H1 (cell line): Measurements from ENCODE around the gene FAM111A. TPM values are rescaled to one million over a fixed set of nuclear protein-coding genes. Genes with fewer than 3 reads are reported as not detected.

Experiments
- CTCF ChIA-PET: fragments of 300-600 bp; sonication (Branson Sonifier 250); formaldehyde crosslinking; loops from one replicate; lab custom pipeline; 2021; ENCODE audit not compliant: partially characterized antibody; lab: Charles Lee
- POLR2A ChIA-PET: fragments of 300-600 bp; sonication (Branson Sonifier 250); formaldehyde crosslinking; loops from one replicate; lab custom pipeline; 2021; ENCODE audit warnings: inconsistent platforms; ENCODE audit not compliant: partially characterized antibody; lab: Charles Lee
- DNase-seq, 2 experiments: peaks; one replicate each; pipeline versions ENCODE4 v3.0.0 to v3.0.0-alpha.2; 2010 to 2022; ENCODE audit warnings: low spot score in 2 of 2, low read depth in 1 of 2, mixed read lengths in 1 of 2
- FAIRE-seq: peaks from 2 replicates; lab custom pipeline; 2011; peaks lifted over from hg19 to GRCh38; lab: Jason Lieb, UNC
- H2AFZ ChIP-seq: 2 replicates; pipeline ENCODE4 v1.8.1; 2012; ENCODE audit warnings: low read length, inconsistent platforms
- H2AK5ac ChIP-seq: 2 replicates; pipeline ENCODE4 v1.6.1; 2013; ENCODE audit warnings: low read depth, low read length
- H2BK120ac ChIP-seq: replicated peaks from 2 replicates; pipeline ENCODE3; 2013; ENCODE audit warnings: low read depth, low read length, inconsistent platforms
- H2BK12ac ChIP-seq: 2 replicates; pipeline ENCODE4 v1.6.1; 2013; ENCODE audit warnings: low read depth, low read length
- H2BK15ac ChIP-seq: 2 replicates; pipeline ENCODE4 v1.6.1; 2013; ENCODE audit warnings: low read length
- H2BK20ac ChIP-seq: 2 replicates; pipeline ENCODE4 v1.6.1; 2013; ENCODE audit warnings: low read length
- H2BK5ac ChIP-seq: 2 replicates; pipeline ENCODE4 v1.6.1; 2013; ENCODE audit warnings: low read depth, low read length
- H3K14ac ChIP-seq: 2 replicates; pipeline ENCODE4 v1.6.1; 2013; ENCODE audit warnings: inconsistent platforms; ENCODE audit not compliant: insufficient read length
- H3K18ac ChIP-seq: 2 replicates; pipeline ENCODE4 v1.6.1; 2013; ENCODE audit warnings: low read length; ENCODE audit errors: extremely low read depth
- H3K23ac ChIP-seq: 2 replicates; pipeline ENCODE4 v1.6.1; 2013; ENCODE audit warnings: inconsistent platforms; ENCODE audit not compliant: insufficient read length
- H3K23me2 ChIP-seq: 2 replicates; pipeline ENCODE4 v1.6.1; 2013; ENCODE audit warnings: low read depth, low read length
- H3K27ac ChIP-seq: 2 replicates; pipeline ENCODE4 v1.6.1; 2011; ENCODE audit warnings: low read depth, low read length, inconsistent platforms
- H3K27me3 ChIP-seq, 4 experiments: replicated peaks in 1 of 4; 1 replicate in 1 of 4; 2 replicates in 3 of 4; pipeline versions ENCODE4 v1.6.1 to v1.8.1; 2011 to 2013; ENCODE audit warnings: low read length in 3 of 4, mild to moderate bottlenecking in 3 of 4, inconsistent platforms in 2 of 4, mixed read lengths in 2 of 4, moderate library complexity in 1 of 4; ENCODE audit not compliant: control insufficient read depth in 3 of 4, insufficient read depth in 3 of 4; ENCODE audit errors: extremely low read depth in 1 of 4
- H3K36me3 ChIP-seq, 4 experiments: 2 replicates each; pipeline versions ENCODE4 v1.6.1 to v1.8.1; 2011 to 2013; ENCODE audit warnings: mild to moderate bottlenecking in 4 of 4, low read length in 3 of 4, moderate library complexity in 2 of 4, control low read depth in 1 of 4, inconsistent platforms in 1 of 4; ENCODE audit not compliant: insufficient read depth in 4 of 4, control insufficient read depth in 2 of 4
- H3K4ac ChIP-seq: replicated peaks from 2 replicates; pipeline ENCODE3; 2013; ENCODE audit warnings: low read length, low read depth, mixed read lengths, inconsistent platforms; ENCODE audit not compliant: insufficient read length
- H3K4me1 ChIP-seq, 4 experiments: replicated peaks in 1 of 4; 1 replicate in 1 of 4; 2 replicates in 3 of 4; pipeline versions ENCODE4 v1.6.1 to v1.8.1; 2011 to 2013; ENCODE audit warnings: low read length in 3 of 4, inconsistent platforms in 2 of 4, mixed read lengths in 1 of 4; ENCODE audit not compliant: insufficient read depth in 4 of 4, control insufficient read depth in 3 of 4
- H3K4me2 ChIP-seq, 2 experiments: 2 replicates each; pipeline versions ENCODE4 v1.6.1 to v1.8.1; 2011 to 2013; ENCODE audit warnings: low read depth in 2 of 2, low read length in 2 of 2, control low read depth in 1 of 2, inconsistent platforms in 1 of 2, mild to moderate bottlenecking in 1 of 2; ENCODE audit not compliant: insufficient read depth in 1 of 2
- H3K4me3 ChIP-seq, 4 experiments: fragments of 200-600, 300-600 bp in 1 of 4; sonication (generic), shearing (Covaris generic), sonication (Bioruptor Twin) in 1 of 4; 2 replicates each; pipeline versions ENCODE4 v1.5.1 to v1.8.1; 2011 to 2016; ENCODE audit warnings: low read length in 4 of 4, low read depth in 3 of 4, control low read depth in 2 of 4, inconsistent platforms in 2 of 4, mild to moderate bottlenecking in 2 of 4, mixed read lengths in 1 of 4, moderate library complexity in 1 of 4; ENCODE audit not compliant: insufficient read depth in 2 of 4; ENCODE audit errors: extremely low read depth in 1 of 4
- H3K56ac ChIP-seq: replicated peaks from 2 replicates; pipeline ENCODE3; 2013; ENCODE audit warnings: low read depth, mild to moderate bottlenecking, mixed read lengths, low read length, inconsistent platforms; ENCODE audit not compliant: insufficient read length
- H3K79me1 ChIP-seq: 2 replicates; pipeline ENCODE4 v1.6.1; 2013; ENCODE audit warnings: low read depth, low read length, control low read depth
- H3K79me2 ChIP-seq, 2 experiments: 2 replicates each; pipeline versions ENCODE4 v1.6.1 to v1.8.1; 2012 to 2013; ENCODE audit warnings: low read length in 2 of 2, mild to moderate bottlenecking in 2 of 2, inconsistent platforms in 1 of 2; ENCODE audit not compliant: insufficient read depth in 2 of 2, control insufficient read depth in 1 of 2
- H3K9ac ChIP-seq, 4 experiments: replicated peaks in 1 of 4; 1 replicate in 1 of 4; 2 replicates in 3 of 4; pipeline versions ENCODE4 v1.6.1 to v1.8.1; 2011 to 2013; ENCODE audit warnings: low read depth in 3 of 4, low read length in 3 of 4, control low read depth in 2 of 4, mild to moderate bottlenecking in 2 of 4, moderate library complexity in 2 of 4, inconsistent platforms in 1 of 4; ENCODE audit errors: extremely low read depth in 1 of 4
- H3K9me3 ChIP-seq, 2 experiments: 2 replicates each; pipeline versions ENCODE4 v1.6.1 to v1.8.1; 2012 to 2013; ENCODE audit warnings: mild to moderate bottlenecking in 2 of 2, moderate library complexity in 2 of 2, control low read depth in 1 of 2, inconsistent platforms in 1 of 2, low read depth in 1 of 2, low read length in 1 of 2, mixed read lengths in 1 of 2; ENCODE audit not compliant: insufficient read depth in 2 of 2
- H4K20me1 ChIP-seq, 2 experiments: replicated peaks in 1 of 2; 2 replicates each; pipeline versions ENCODE3 to v1.8.1; 2011 to 2013; ENCODE audit warnings: inconsistent platforms in 2 of 2, low read length in 2 of 2, mild to moderate bottlenecking in 1 of 2; ENCODE audit not compliant: insufficient read depth in 2 of 2, control insufficient read depth in 1 of 2
- H4K5ac ChIP-seq: 2 replicates; pipeline ENCODE4 v1.6.1; 2013; ENCODE audit warnings: low read length, low read depth, mixed read lengths, inconsistent platforms; ENCODE audit not compliant: insufficient read length
- H4K8ac ChIP-seq: 2 replicates; pipeline ENCODE4 v1.8.0; 2013; ENCODE audit warnings: mild to moderate bottlenecking, moderate library complexity, low read length, inconsistent platforms; ENCODE audit not compliant: insufficient read depth; ENCODE audit errors: extremely low read depth
- H4K91ac ChIP-seq: replicated peaks from 2 replicates; pipeline ENCODE3; 2013; ENCODE audit warnings: low read length, mixed read lengths, inconsistent platforms; ENCODE audit not compliant: insufficient read length
- BACH1 ChIP-seq: IDR thresholded peaks from 2 replicates; pipeline ENCODE4 v1.6.1; 2012; ENCODE audit warnings: low read length, improper control_type of control experiment
- HDAC2 ChIP-seq, 2 experiments: fragments of 300-600 bp in 1 of 2; sonication (generic) in 1 of 2; IDR thresholded peaks; 2 replicates each; pipeline ENCODE4 v1.6.1; 2011 to 2012; ENCODE audit warnings: low read depth in 2 of 2, low read length in 2 of 2, mild to moderate bottlenecking in 2 of 2, moderate library complexity in 2 of 2, borderline replicate concordance in 1 of 2, inconsistent platforms in 1 of 2
- POLR2AphosphoS5 ChIP-seq: IDR thresholded peaks from 2 replicates; pipeline ENCODE4 v1.6.1; 2011; ENCODE audit warnings: low read depth, low read length
- SIX5 ChIP-seq: IDR thresholded peaks from 2 replicates; pipeline ENCODE4 v1.6.1; 2011; ENCODE audit warnings: mild to moderate bottlenecking, low read depth, low read length
- SP1 ChIP-seq: IDR thresholded peaks from 2 replicates; pipeline ENCODE4 v1.6.1; 2011; ENCODE audit warnings: low read depth, low read length
- TAF1 ChIP-seq: IDR thresholded peaks from 2 replicates; pipeline ENCODE4 v1.6.1; 2011; ENCODE audit warnings: mild to moderate bottlenecking, low read depth, low read length
- TAF7 ChIP-seq: optimal IDR thresholded peaks from 2 replicates; pipeline ENCODE3; 2011; ENCODE audit warnings: low read depth, mild to moderate bottlenecking, inconsistent platforms, low read length, moderate library complexity, borderline replicate concordance
- YY1 ChIP-seq: IDR thresholded peaks from 2 replicates; pipeline ENCODE4 v1.6.1; 2011; ENCODE audit warnings: low read depth, mild to moderate bottlenecking, low read length
- WGBS, 2 experiments: shearing (Covaris generic) in 1 of 2; methylation state at CpG; one replicate each; pipeline versions ENCODE4 v1.1.6 to v1.1.7; 2013 to 2015; ENCODE audit warnings: low lambda C conversion rate in 2 of 2, mixed read lengths in 2 of 2, inconsistent platforms in 1 of 2, low coverage in 1 of 2, missing lambda C conversion rate in 1 of 2; ENCODE audit not compliant: insufficient replicate concordance in 2 of 2, insufficient coverage in 1 of 2, insufficient read length in 1 of 2; ENCODE audit errors: extremely low coverage in 1 of 2, missing lambda C conversion rate in 1 of 2; 5-methylcytosine and 5-hydroxymethylcytosine counted together
- polyA plus RNA-seq, 7 experiments: library from polyadenylated mRNA; depleted of rRNA in 3 of 7; stranded (reverse) in 5 of 7; unstranded in 2 of 7; fragments of >200 nt in 5 of 7; fragments of 200-250 nt in 2 of 7; gene quantifications; 1 replicate in 5 of 7; 2 replicates in 1 of 7; 4 replicates in 1 of 7; pipeline versions ENCODE4 v1.2.1 to v1.2.3, GENCODE V29; 2011 to 2013; ENCODE audit warnings: missing spikeins in 2 of 7, mixed read lengths in 2 of 7
- total RNA-seq: library from RNA; stranded (reverse); fragmentation: NEBNext Ultra II Directional; extraction: Animal tissue kit (Norgen Biotek cat#: 25700); gene quantifications from 2 replicates; pipeline ENCODE4 v1.2.1, GENCODE V29; 2021
- TF ChIP-seq, protein P1 (sequence below), 3 experiments: IDR thresholded peaks; 1 replicate in 2 of 3; 2 replicates in 1 of 3; pipeline versions ENCODE4 v1.5.1 to v1.6.1; 2011; ENCODE audit warnings: low read length in 3 of 3, mild to moderate bottlenecking in 3 of 3, inconsistent platforms in 2 of 3, low read depth in 1 of 3, moderate library complexity in 1 of 3; ENCODE audit not compliant: insufficient read depth in 1 of 3; ENCODE audit errors: control extremely low read depth in 1 of 3
- TF ChIP-seq, protein P2 (sequence below): IDR thresholded peaks from 2 replicates; pipeline ENCODE4 v1.6.1; 2012; ENCODE audit warnings: inconsistent platforms

Gene FAM111A
- total and polyA plus RNA-seq, 2 of the 8 experiments (the other 6 are each of a cell fraction or from before 2014, with no cell fraction given) = 10.2 to 29.9 TPM

DNA sequence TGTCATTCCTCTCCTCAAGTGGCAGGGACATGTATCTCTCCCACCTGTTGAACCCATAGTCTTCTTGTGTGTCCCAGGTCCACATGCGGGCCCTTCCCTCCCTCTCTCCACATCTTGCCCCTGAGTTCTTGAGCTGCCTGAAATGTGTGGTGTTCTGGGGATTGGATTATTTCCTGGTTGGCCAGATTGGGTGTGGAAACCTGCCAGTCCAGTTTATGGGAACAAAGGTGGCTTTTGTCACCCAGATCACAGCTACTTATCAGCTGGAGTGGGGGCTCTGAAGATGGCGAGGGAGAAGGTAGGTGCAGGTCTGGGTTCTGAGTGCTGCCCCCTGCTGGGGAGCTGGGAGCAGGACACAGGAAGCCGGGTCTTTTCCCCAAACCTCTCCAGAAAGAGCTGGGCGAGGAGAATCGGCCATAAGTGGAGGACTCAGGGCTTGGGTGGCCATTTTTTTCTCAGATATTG is 43.5 kb downstream of the FAM111A start:
- CTCF ChIA-PET = interaction anchor here (0.6 to 9.5 kb wide), 37 partner anchors 9 to 1723 kb away, joined by 3 to 201 read pairs (median 4); partner anchors contain the start of genes DTX4, GLYATL1, MPEG1 and OR5A1
- TF ChIP-seq HDAC2 (IDR thresholded peaks at IDR 0.05; ENCODE audit: borderline replicate concordance in 1 of 2, low read depth in 2 of 2, low read length in 2 of 2) (no peak), SIX5 (no peak), BACH1 (no peak), TAF7 (no peak), TAF1 (no peak), SP1 (no peak), POLR2AphosphoS5 (no peak), YY1 (peak; percentile 82; the same call in 1 of the 2 replicates)
- TF ChIP-seq, protein P1, sequence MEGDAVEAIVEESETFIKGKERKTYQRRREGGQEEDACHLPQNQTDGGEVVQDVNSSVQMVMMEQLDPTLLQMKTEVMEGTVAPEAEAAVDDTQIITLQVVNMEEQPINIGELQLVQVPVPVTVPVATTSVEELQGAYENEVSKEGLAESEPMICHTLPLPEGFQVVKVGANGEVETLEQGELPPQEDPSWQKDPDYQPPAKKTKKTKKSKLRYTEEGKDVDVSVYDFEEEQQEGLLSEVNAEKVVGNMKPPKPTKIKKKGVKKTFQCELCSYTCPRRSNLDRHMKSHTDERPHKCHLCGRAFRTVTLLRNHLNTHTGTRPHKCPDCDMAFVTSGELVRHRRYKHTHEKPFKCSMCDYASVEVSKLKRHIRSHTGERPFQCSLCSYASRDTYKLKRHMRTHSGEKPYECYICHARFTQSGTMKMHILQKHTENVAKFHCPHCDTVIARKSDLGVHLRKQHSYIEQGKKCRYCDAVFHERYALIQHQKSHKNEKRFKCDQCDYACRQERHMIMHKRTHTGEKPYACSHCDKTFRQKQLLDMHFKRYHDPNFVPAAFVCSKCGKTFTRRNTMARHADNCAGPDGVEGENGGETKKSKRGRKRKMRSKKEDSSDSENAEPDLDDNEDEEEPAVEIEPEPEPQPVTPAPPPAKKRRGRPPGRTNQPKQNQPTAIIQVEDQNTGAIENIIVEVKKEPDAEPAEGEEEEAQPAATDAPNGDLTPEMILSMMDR (IDR thresholded peaks at IDR 0.05; ENCODE audit: control extremely low read depth in 1 of 3, insufficient read depth in 1 of 3, low read depth in 1 of 3, low read length in 3 of 3) = peak; percentile 65 to 73 (median 72)
- TF ChIP-seq, protein P2, sequence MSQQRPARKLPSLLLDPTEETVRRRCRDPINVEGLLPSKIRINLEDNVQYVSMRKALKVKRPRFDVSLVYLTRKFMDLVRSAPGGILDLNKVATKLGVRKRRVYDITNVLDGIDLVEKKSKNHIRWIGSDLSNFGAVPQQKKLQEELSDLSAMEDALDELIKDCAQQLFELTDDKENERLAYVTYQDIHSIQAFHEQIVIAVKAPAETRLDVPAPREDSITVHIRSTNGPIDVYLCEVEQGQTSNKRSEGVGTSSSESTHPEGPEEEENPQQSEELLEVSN = no peak

More for the DNA sequence above, 43.5 kb downstream of the FAM111A start:
- Histone ChIP-seq H3K27me3 (no peaks in the 10 kb centered on the region), H3K14ac (no peak overlapping the region), H3K23me2 (no peaks in the 10 kb centered on the region), H3K79me2 (0 out of 4 replicates have a peak, but pooled peaks cover 0 to 8% of the 10 kb centered on the region in 2 experiments), H4K5ac (no peak overlapping the region), H2BK20ac (no peak overlapping the region), H2BK12ac (no peak overlapping the region), H4K8ac (no peak overlapping the region), H3K4ac (no peak overlapping the region), H2AK5ac (no peak overlapping the region), H2BK15ac (0 out of 2 replicates have a peak overlapping the region, but pooled peaks have one; percentile 40), H2BK5ac (no peak overlapping the region), H3K18ac (no peak overlapping the region), H3K9me3 (no peaks in the 10 kb centered on the region), H2AFZ (no peak overlapping the region), H3K9ac (no peak overlapping the region), H3K4me1 (peaks cover 0 to 4% (median 0%) of the 10 kb centered on the region in 4 experiments; a peak in 2 of 7 replicates), H3K27ac (no peak overlapping the region), H3K56ac (no peak overlapping the region), H3K79me1 (peaks cover 6% of the 10 kb centered on the region; the same call in 1 of the 2 replicates), H2BK120ac (no peak overlapping the region), H3K23ac (no peak overlapping the region), H3K4me3 (no peak overlapping the region), H4K91ac (no peak overlapping the region), H3K4me2 (no peak overlapping the region), H3K36me3 (peaks cover 2 to 29% (median 12%) of the 10 kb centered on the region in 4 experiments; a peak in 6 of 8 replicates), H4K20me1 (peaks cover 2 to 3% of the 10 kb centered on the region in 2 experiments)
- DNase-seq (peak in 1 of 2 experiments; percentile 82), FAIRE-seq (no peak)
- POLR2A ChIA-PET = interaction anchor here (1.3 to 9.4 kb wide), 2 partner anchors 13 to 20 kb away, joined by 3 to 79 read pairs; partner anchors contain the start of gene DTX4
- WGBS, 2 experiments = 86% methylated on average over 5 of the region's 5 CpGs; no CpG with 5 or more reads in 1 of the 2 experiments
